ENCODE data around the gene WDR1.

The WDR1 gene

GRCh38 chr4:10066670-10067651 is 49.6 kb downstream of the WDR1 start:
- no peak for DNase-seq (ENCODE audit: low spot score)

- DNase-seq (ENCODE audit: low spot score): no peak
These were observed 50.4 kb downstream of the WDR1 start for GRCh38 chr4:10066206-10066605.

- DNase-seq (ENCODE audit: low spot score): no peak
These were observed 52.9 kb downstream of the WDR1 start for GRCh38 chr4:10063544-10064300.

- DNase-seq (ENCODE audit: low spot score): no peak
These were observed 54.8 kb downstream of the WDR1 start for GRCh38 chr4:10061650-10062415.

GRCh38 chr4:10058371-10058770 is 58.2 kb downstream of the WDR1 start:
- no peak for DNase-seq (ENCODE audit: low spot score)

GRCh38 chr4:10057023-10057395 is 59.6 kb downstream of the WDR1 start:
- DNase-seq (ENCODE audit: low spot score): no peak

GRCh38 chr4:10056334-10057022 is 60.1 kb downstream of the WDR1 start:
- no peak for DNase-seq (ENCODE audit: low spot score)

GRCh38 chr4:10055871-10056270 is 60.7 kb downstream of the WDR1 start:
- no peak for DNase-seq (ENCODE audit: low spot score)

- DNase-seq (ENCODE audit: low spot score): no peak
These were observed 62.0 kb downstream of the WDR1 start for GRCh38 chr4:10054571-10055041.

- no peak for DNase-seq (ENCODE audit: low spot score)
These were observed 62.8 kb downstream of the WDR1 start for GRCh38 chr4:10053635-10054453.

- DNase-seq (ENCODE audit: low spot score): no peak
These were observed 65.0 kb downstream of the WDR1 start for GRCh38 chr4:10051517-10052135.

- DNase-seq (ENCODE audit: low spot score): no peak
These were observed 65.9 kb downstream of the WDR1 start for GRCh38 chr4:10050721-10051120.

- no peak for DNase-seq (ENCODE audit: low spot score)
These were observed 66.3 kb downstream of the WDR1 start for GRCh38 chr4:10050261-10050661.

- DNase-seq (ENCODE audit: low spot score): no peak
These were observed 67.5 kb downstream of the WDR1 start for GRCh38 chr4:10048941-10049697.

- no peak for DNase-seq (ENCODE audit: low spot score)
These were observed 68.6 kb downstream of the WDR1 start for GRCh38 chr4:10047967-10048366.

- no peak for DNase-seq (ENCODE audit: low spot score)
These were observed 70.1 kb downstream of the WDR1 start for GRCh38 chr4:10046471-10046870.

GRCh38 chr4:10045481-10045880 is 71.1 kb downstream of the WDR1 start:
- DNase-seq (ENCODE audit: low spot score): no peak

GRCh38 chr4:10041036-10041435 is 75.6 kb downstream of the WDR1 start:
- DNase-seq (ENCODE audit: low spot score): no peak

- DNase-seq (ENCODE audit: low spot score): no peak
These were observed 76.3 kb downstream of the WDR1 start for GRCh38 chr4:10040049-10040892.
